Measurements from ENCODE around the gene USH2A. TPM values are rescaled to one million over a fixed set of nuclear protein-coding genes. Genes with fewer than 3 reads are reported as not detected.

USH2A gene
- polyA plus RNA-seq, 1 donor from 2014 or later: 0.17 TPM

GRCh38 chr1:215830226-215830810 lies 592.9 kb downstream of the USH2A start:
- no peak overlapping the region for H3K27ac ChIP-seq (ENCODE audit: low read length)
- H3K4me2 ChIP-seq (ENCODE audit: low read length): no peak overlapping the region
- H3K9me3 ChIP-seq (ENCODE audit: low read length): no peaks in the 10 kb centered on the region
- H3F3A ChIP-seq (ENCODE audit: insufficient read depth, low read length, poor library complexity, severe bottlenecking): no peaks in the 10 kb centered on the region
- no peaks in the 10 kb centered on the region for H3K9me2 ChIP-seq (ENCODE audit: insufficient read depth, low read length)
- H3K27me3 ChIP-seq (ENCODE audit: insufficient read depth, low read depth, low read length): no peaks in the 10 kb centered on the region
- H3K4me3 ChIP-seq (ENCODE audit: low read length): no peak overlapping the region
- H4K20me1 ChIP-seq (ENCODE audit: insufficient read depth): no peaks in the 10 kb centered on the region
- no peak overlapping the region for H2AFZ ChIP-seq (ENCODE audit: low read depth, low read length)
- no peak for TF ChIP-seq MXI1 (conservative IDR thresholded peaks at IDR 0.05; ENCODE audit: poor library complexity, severe bottlenecking)
- TF ChIP-seq CTCF (IDR thresholded peaks at IDR 0.05; ENCODE audit: poor library complexity, severe bottlenecking): no peak
- TF ChIP-seq RAD21 (conservative IDR thresholded peaks at IDR 0.05): no peak
- TF ChIP-seq POLR2AphosphoS5 (IDR thresholded peaks at IDR 0.05): no peak
- TF ChIP-seq TAF1 (IDR thresholded peaks at IDR 0.05; ENCODE audit: low read depth): no peak
- no peak for TF ChIP-seq REST (IDR thresholded peaks at IDR 0.05; ENCODE audit: borderline replicate concordance)
- no peak for TF ChIP-seq EZH2 (IDR thresholded peaks at IDR 0.05; ENCODE audit: borderline replicate concordance, insufficient read depth, low read length, poor library complexity, severe bottlenecking)
- no peak for TF ChIP-seq EP300 (conservative IDR thresholded peaks at IDR 0.05; ENCODE audit: poor library complexity, severe bottlenecking)
- no peak for TF ChIP-seq SMC3 (conservative IDR thresholded peaks at IDR 0.05; ENCODE audit: poor library complexity)
- no peaks in the 10 kb centered on the region for H3K36me3 ChIP-seq (ENCODE audit: insufficient read depth, low read length)
- no peaks in the 10 kb centered on the region for H3K79me2 ChIP-seq (replicated peaks; ENCODE audit: insufficient read depth, low read length)
- no peak overlapping the region for H3K9ac ChIP-seq (ENCODE audit: low read length)

GRCh38 chr1:215825056-215825455 lies 598.2 kb downstream of the USH2A start:
- H3F3A ChIP-seq (ENCODE audit: insufficient read depth, low read length, poor library complexity, severe bottlenecking): no peaks in the 10 kb centered on the region
- no peak for TF ChIP-seq SMC3 (conservative IDR thresholded peaks at IDR 0.05; ENCODE audit: poor library complexity)
- no peak for TF ChIP-seq RAD21 (conservative IDR thresholded peaks at IDR 0.05)
- TF ChIP-seq POLR2AphosphoS5 (IDR thresholded peaks at IDR 0.05): no peak
- TF ChIP-seq REST (IDR thresholded peaks at IDR 0.05; ENCODE audit: borderline replicate concordance): no peak
- no peak for TF ChIP-seq TAF1 (IDR thresholded peaks at IDR 0.05; ENCODE audit: low read depth)
- TF ChIP-seq EZH2 (IDR thresholded peaks at IDR 0.05; ENCODE audit: borderline replicate concordance, insufficient read depth, low read length, poor library complexity, severe bottlenecking): no peak
- TF ChIP-seq MXI1 (conservative IDR thresholded peaks at IDR 0.05; ENCODE audit: poor library complexity, severe bottlenecking): no peak
- no peak for TF ChIP-seq EP300 (conservative IDR thresholded peaks at IDR 0.05; ENCODE audit: poor library complexity, severe bottlenecking)
- no peak for TF ChIP-seq CTCF (IDR thresholded peaks at IDR 0.05; ENCODE audit: poor library complexity, severe bottlenecking)
- H3K9me3 ChIP-seq (ENCODE audit: low read length): no peaks in the 10 kb centered on the region
- H3K9ac ChIP-seq (ENCODE audit: low read length): no peak overlapping the region
- H4K20me1 ChIP-seq (ENCODE audit: insufficient read depth): no peaks in the 10 kb centered on the region
- H3K9me2 ChIP-seq (ENCODE audit: insufficient read depth, low read length): no peaks in the 10 kb centered on the region
- H3K4me2 ChIP-seq (ENCODE audit: low read length): no peak overlapping the region
- H3K4me3 ChIP-seq (ENCODE audit: low read length): no peak overlapping the region
- H3K27ac ChIP-seq (ENCODE audit: low read length): no peak overlapping the region
- H3K36me3 ChIP-seq (ENCODE audit: insufficient read depth, low read length): no peaks in the 10 kb centered on the region
- no peaks in the 10 kb centered on the region for H3K79me2 ChIP-seq (replicated peaks; ENCODE audit: insufficient read depth, low read length)
- no peaks in the 10 kb centered on the region for H3K27me3 ChIP-seq (ENCODE audit: insufficient read depth, low read depth, low read length)
- H2AFZ ChIP-seq (ENCODE audit: low read depth, low read length): no peak overlapping the region
